T-helper 2 cell (primary cell): ENCODE results near the gene CNPY1.
A peak's percentile ranks its signal among the peaks of the same experiment; 100 is the strongest.

Source experiments
- DNase-seq, 5 experiments: peaks; one replicate each; pipeline versions ENCODE4 v3.0.0 to v3.0.0-alpha.2; 2012 to 2022

The CNPY1 gene

GRCh38 chr7:155558351-155558750, 12.0 kb upstream of the CNPY1 start:
- no peak for DNase-seq

- no peak for DNase-seq
Observed at GRCh38 chr7:155557778-155558177, 11.4 kb upstream of the CNPY1 start.

- no peak for DNase-seq
Observed at GRCh38 chr7:155556763-155557162, 10.4 kb upstream of the CNPY1 start.

- DNase-seq, result no peak
Observed at GRCh38 chr7:155555116-155555695, 8.8 kb upstream of the CNPY1 start.

GRCh38 chr7:155553871-155554270, 7.5 kb upstream of the CNPY1 start:
- DNase-seq, result no peak

GRCh38 chr7:155551785-155552611, 5.6 kb upstream of the CNPY1 start:
- DNase-seq, result no peak

- no peak for DNase-seq
Observed at GRCh38 chr7:155550916-155551315, 4.6 kb upstream of the CNPY1 start.

- DNase-seq, result no peak
Observed at GRCh38 chr7:155549226-155549625, 2.9 kb upstream of the CNPY1 start.

- DNase-seq, result no peak
Observed at GRCh38 chr7:155547161-155547791, 917 bp upstream of the CNPY1 start.

- DNase-seq, result no peak
Observed at GRCh38 chr7:155545348-155545747, 1.0 kb downstream of the CNPY1 start.

GRCh38 chr7:155544485-155544884, 1.9 kb downstream of the CNPY1 start:
- DNase-seq, result no peak

- no peak for DNase-seq
Observed at GRCh38 chr7:155543926-155544325, 2.4 kb downstream of the CNPY1 start.

- DNase-seq, result no peak
Observed at GRCh38 chr7:155543011-155543876, 3.1 kb downstream of the CNPY1 start.

GRCh38 chr7:155541986-155542675, 4.2 kb downstream of the CNPY1 start:
- no peak for DNase-seq

- no peak for DNase-seq
Observed at GRCh38 chr7:155540553-155540952, 5.8 kb downstream of the CNPY1 start.

- no peak for DNase-seq
Observed at GRCh38 chr7:155538293-155538692, 8.1 kb downstream of the CNPY1 start.

GRCh38 chr7:155536451-155536850, 9.9 kb downstream of the CNPY1 start:
- no peak for DNase-seq

GRCh38 chr7:155534691-155535090, 11.7 kb downstream of the CNPY1 start:
- DNase-seq, result no peak

- DNase-seq, result peak in 1 of 5 experiments; percentile 24
Observed at GRCh38 chr7:155533827-155534690, 12.3 kb downstream of the CNPY1 start.

- peak in 1 of 5 experiments; percentile 19 for DNase-seq
Observed at GRCh38 chr7:155533120-155533826, 13.1 kb downstream of the CNPY1 start.

- no peak for DNase-seq
Observed at GRCh38 chr7:155532792-155533119, 13.6 kb downstream of the CNPY1 start.
